Activated CD8-positive, alpha-beta T cell treated with anti-CD3 and anti-CD28 coated beads, Interleukin-2, amount 10 ng/mL, durations not matched to agents 7 days and 5 days (primary cell): ENCODE measurements around the gene IFNG. TPM values are rescaled to one million over a fixed set of nuclear protein-coding genes. Genes with fewer than 3 reads are reported as not detected.
A peak's percentile ranks its signal among the peaks of the same experiment; 100 is the strongest.

ENCODE experiments used
- ATAC-seq: fragments of 150-1000 bp; cut with Tn5 transposase; one replicate; pipeline ENCODE4 v1.10.0; 2021; ENCODE audit warnings: moderate library complexity
- CTCF ChIA-PET: fragments of 350-600 bp; sonication (Branson Sonifier 250); formaldehyde crosslinking; loops from one replicate; lab custom pipeline; 2021; ENCODE audit warnings: antibody characterized with exemption; lab: Charles Lee
- POLR2A ChIA-PET: fragments of 350-600 bp; sonication (Branson Sonifier 250); formaldehyde crosslinking; loops from one replicate; lab custom pipeline; 2021; ENCODE audit warnings: antibody characterized with exemption; lab: Charles Lee
- DNase-seq: peaks from one replicate; pipeline ENCODE4 v3.0.0-alpha.2; 2020
- H3K27ac Mint-ChIP-seq: one replicate; pipeline ENCODE4 v1.8.0; 2021; ENCODE audit warnings: mild to moderate bottlenecking, mixed read lengths
- H3K27me3 Mint-ChIP-seq: one replicate; pipeline ENCODE4 v1.8.0; 2021; ENCODE audit warnings: low read depth, mixed read lengths
- H3K36me3 Mint-ChIP-seq: one replicate; pipeline ENCODE4 v1.8.0; 2021; ENCODE audit warnings: low read depth, mixed read lengths
- H3K4me1 Mint-ChIP-seq: one replicate; pipeline ENCODE4 v1.8.0; 2021; ENCODE audit warnings: low read depth, mixed read lengths
- H3K4me3 Mint-ChIP-seq: one replicate; pipeline ENCODE4 v1.8.0; 2021; ENCODE audit warnings: mild to moderate bottlenecking, mixed read lengths
- H3K9me3 Mint-ChIP-seq: one replicate; pipeline ENCODE4 v1.8.0; 2022; ENCODE audit warnings: mixed read lengths; ENCODE audit not compliant: insufficient read depth
- total RNA-seq, 2 experiments: library from RNA; stranded (reverse); gene quantifications; one replicate each; pipeline ENCODE4 v1.2.3, GENCODE V29; 2021

Gene IFNG
- total RNA-seq, 2 experiments from 2014 or later, result 3.1 to 5.0 TPM

DNA sequence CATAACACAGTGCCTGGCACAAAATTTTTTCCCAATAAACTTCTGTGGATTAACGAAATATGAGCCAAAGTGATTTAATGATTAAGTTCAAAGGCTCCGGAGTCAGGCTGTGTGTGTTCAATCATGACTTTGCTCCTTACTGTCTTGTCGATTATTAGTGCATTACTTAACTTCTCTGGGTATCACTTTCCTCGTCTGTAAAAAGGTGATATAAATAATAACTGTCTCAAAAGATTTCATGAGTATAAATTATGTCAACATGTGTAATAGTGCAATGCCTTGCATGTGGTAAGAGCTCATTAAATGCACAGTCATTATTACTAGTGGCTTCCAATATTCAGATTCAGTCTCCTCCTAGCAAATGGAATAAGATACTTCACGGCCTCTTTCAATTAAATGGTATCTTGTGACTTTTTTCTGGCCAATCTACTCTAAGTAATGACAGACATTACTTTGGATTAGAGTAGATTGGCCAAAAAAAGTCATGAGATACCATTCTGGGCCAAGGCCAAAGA, 6.8 kb upstream of the IFNG start:
- H3K4me3 Mint-ChIP-seq, result no peak overlapping the region
- H3K36me3 Mint-ChIP-seq, result peaks cover 1% of the 10 kb centered on the region
- no peak for DNase-seq
- no peaks in the 10 kb centered on the region for H3K9me3 Mint-ChIP-seq
- H3K27ac Mint-ChIP-seq, result no peak overlapping the region
- no peaks in the 10 kb centered on the region for H3K27me3 Mint-ChIP-seq
- H3K4me1 Mint-ChIP-seq, result peaks cover 16% of the 10 kb centered on the region
- ChIA-PET POLR2A (no interaction called here), CTCF (interaction anchor here (1.2 to 1.8 kb wide), 4 partner anchors 9 to 125 kb away, joined by 5 to 8 read pairs (median 6); no protein-coding TSS in a partner anchor)
- no peak for ATAC-seq

DNA sequence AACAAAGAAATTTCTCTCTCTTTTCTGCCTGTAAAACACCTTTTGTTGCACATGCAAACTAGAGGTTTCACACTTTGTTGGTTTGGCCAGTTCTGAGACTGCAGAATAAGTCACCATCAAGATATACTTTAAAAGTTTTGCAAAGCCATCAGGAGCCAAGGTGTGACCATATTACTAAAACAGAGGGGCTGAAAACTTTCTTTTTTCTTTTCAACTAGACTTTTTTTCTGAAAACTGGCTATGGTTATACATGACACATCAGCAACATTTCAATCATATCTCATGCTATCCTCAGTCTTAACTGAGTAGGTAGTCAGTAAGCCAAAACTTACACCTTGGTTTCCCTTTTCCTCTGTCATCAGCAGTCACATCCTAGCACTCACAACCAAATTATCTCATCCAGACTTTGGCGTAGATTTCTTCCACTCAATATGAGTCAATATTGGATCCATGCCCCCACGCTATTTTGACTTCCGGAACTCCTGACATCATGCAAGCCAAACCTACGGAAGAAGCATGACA, 4.1 kb upstream of the IFNG start:
- DNase-seq (no peak), ATAC-seq (peak; percentile 19)
- CTCF ChIA-PET, result interaction anchor here (1.1 kb wide), 1 partner anchor 125 kb away, joined by 3 read pairs; no protein-coding TSS in a partner anchor
- Mint-ChIP-seq H3K9me3 (no peaks in the 10 kb centered on the region), H3K4me3 (no peak overlapping the region), H3K4me1 (peaks cover 27% of the 10 kb centered on the region), H3K27ac (peak overlapping the region; percentile 58), H3K36me3 (peaks cover 1% of the 10 kb centered on the region), H3K27me3 (no peaks in the 10 kb centered on the region)
- POLR2A ChIA-PET, result no interaction called here

- ChIA-PET POLR2A (interaction anchor here (0.7 kb wide), 1 partner anchor 1029 kb away, joined by 3 read pairs; no protein-coding TSS in a partner anchor), CTCF (interaction anchor here (0.8 to 1.1 kb wide), 4 partner anchors 10 to 124 kb away, joined by 3 read pairs; no protein-coding TSS in a partner anchor)
- no peak overlapping the region for H3K4me3 Mint-ChIP-seq
- no peak for ATAC-seq
- H3K27ac Mint-ChIP-seq, result no peak overlapping the region
- H3K9me3 Mint-ChIP-seq, result no peaks in the 10 kb centered on the region
- H3K27me3 Mint-ChIP-seq, result no peaks in the 10 kb centered on the region
- peaks cover 38% of the 10 kb centered on the region for H3K4me1 Mint-ChIP-seq
- DNase-seq, result no peak
- H3K36me3 Mint-ChIP-seq, result peaks cover 4% of the 10 kb centered on the region
Measured at GRCh38 chr12:68162374-68162773, 2.8 kb upstream of the IFNG start.

DNA sequence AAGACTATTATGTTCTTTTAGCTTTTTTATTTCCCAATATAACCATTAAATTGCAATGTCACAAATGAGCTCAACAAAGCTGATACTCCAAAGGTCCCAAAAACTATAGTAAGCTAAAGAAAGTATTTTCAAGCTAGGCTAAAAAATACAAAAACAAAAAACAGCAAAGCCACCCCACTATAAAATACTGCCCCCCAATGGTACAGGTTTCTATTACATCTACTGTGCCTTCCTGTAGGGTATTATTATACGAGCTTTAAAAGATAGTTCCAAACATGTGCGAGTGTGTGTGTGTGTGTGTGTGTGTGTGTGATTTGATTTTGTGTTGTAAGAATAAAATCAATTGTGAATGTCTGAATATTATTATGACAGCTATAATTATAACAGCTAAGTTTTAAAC, 1.1 kb downstream of the IFNG start:
- Mint-ChIP-seq H3K27me3 (no peaks in the 10 kb centered on the region), H3K27ac (peak overlapping the region; percentile 28), H3K4me3 (peak overlapping the region; percentile 60), H3K36me3 (peaks cover 5% of the 10 kb centered on the region), H3K9me3 (no peaks in the 10 kb centered on the region), H3K4me1 (peaks cover 44% of the 10 kb centered on the region)
- ChIA-PET POLR2A (interaction anchor here (1.0 to 1.5 kb wide), 4 partner anchors 41 to 118 kb away, joined by 3 to 7 read pairs (median 4); no protein-coding TSS in a partner anchor), CTCF (interaction anchor here (0.6 to 4.9 kb wide), 47 partner anchors 11 to 523 kb away, joined by 3 to 223 read pairs (median 6); partner anchors contain the start of genes IL26 and RAP1B)
- DNase-seq (peak; percentile 55), ATAC-seq (peak; percentile 34)

- Mint-ChIP-seq H3K4me1 (peaks cover 36% of the 10 kb centered on the region), H3K36me3 (peaks cover 5% of the 10 kb centered on the region), H3K9me3 (no peaks in the 10 kb centered on the region), H3K27me3 (no peaks in the 10 kb centered on the region), H3K4me3 (peak overlapping the region; percentile 60), H3K27ac (peak overlapping the region; percentile 19)
- CTCF ChIA-PET, result interaction anchor here (0.6 to 4.9 kb wide), 27 partner anchors 9 to 160 kb away, joined by 3 to 223 read pairs (median 11); no protein-coding TSS in a partner anchor
- DNase-seq (no peak), ATAC-seq (peak; percentile 23)
- POLR2A ChIA-PET, result interaction anchor here (0.6 to 1.5 kb wide), 4 partner anchors 44 to 159 kb away, joined by 3 to 7 read pairs (median 4); no protein-coding TSS in a partner anchor
Measured at GRCh38 chr12:68157380-68157779, 2.2 kb downstream of the IFNG start.

GRCh38 chr12:68156636-68157035, 2.9 kb downstream of the IFNG start:
- H3K27ac Mint-ChIP-seq, result no peak overlapping the region
- ATAC-seq (no peak), DNase-seq (no peak)
- H3K27me3 Mint-ChIP-seq, result no peaks in the 10 kb centered on the region
- ChIA-PET CTCF (interaction anchor here (0.6 to 4.9 kb wide), 20 partner anchors 11 to 161 kb away, joined by 3 to 223 read pairs (median 18); no protein-coding TSS in a partner anchor), POLR2A (interaction anchor here (0.9 to 1.4 kb wide), 2 partner anchors 19 to 116 kb away, joined by 3 read pairs; no protein-coding TSS in a partner anchor)
- H3K9me3 Mint-ChIP-seq, result no peaks in the 10 kb centered on the region
- peak overlapping the region; percentile 4 for H3K4me3 Mint-ChIP-seq
- H3K36me3 Mint-ChIP-seq, result peaks cover 6% of the 10 kb centered on the region
- peaks cover 36% of the 10 kb centered on the region for H3K4me1 Mint-ChIP-seq

- ChIA-PET POLR2A (interaction anchor here (0.6 kb wide), 1 partner anchor 22 kb away, joined by 3 read pairs; no protein-coding TSS in a partner anchor), CTCF (interaction anchor here (1.1 to 1.5 kb wide), 4 partner anchors 34 to 113 kb away, joined by 3 to 5 read pairs (median 4); no protein-coding TSS in a partner anchor)
- Mint-ChIP-seq H3K4me3 (no peak overlapping the region), H3K27me3 (no peaks in the 10 kb centered on the region), H3K4me1 (peaks cover 37% of the 10 kb centered on the region), H3K36me3 (peaks cover 9% of the 10 kb centered on the region), H3K27ac (no peak overlapping the region), H3K9me3 (no peaks in the 10 kb centered on the region)
- ATAC-seq (no peak), DNase-seq (no peak)
Measured at GRCh38 chr12:68154779-68155178, 4.8 kb downstream of the IFNG start.

DNA sequence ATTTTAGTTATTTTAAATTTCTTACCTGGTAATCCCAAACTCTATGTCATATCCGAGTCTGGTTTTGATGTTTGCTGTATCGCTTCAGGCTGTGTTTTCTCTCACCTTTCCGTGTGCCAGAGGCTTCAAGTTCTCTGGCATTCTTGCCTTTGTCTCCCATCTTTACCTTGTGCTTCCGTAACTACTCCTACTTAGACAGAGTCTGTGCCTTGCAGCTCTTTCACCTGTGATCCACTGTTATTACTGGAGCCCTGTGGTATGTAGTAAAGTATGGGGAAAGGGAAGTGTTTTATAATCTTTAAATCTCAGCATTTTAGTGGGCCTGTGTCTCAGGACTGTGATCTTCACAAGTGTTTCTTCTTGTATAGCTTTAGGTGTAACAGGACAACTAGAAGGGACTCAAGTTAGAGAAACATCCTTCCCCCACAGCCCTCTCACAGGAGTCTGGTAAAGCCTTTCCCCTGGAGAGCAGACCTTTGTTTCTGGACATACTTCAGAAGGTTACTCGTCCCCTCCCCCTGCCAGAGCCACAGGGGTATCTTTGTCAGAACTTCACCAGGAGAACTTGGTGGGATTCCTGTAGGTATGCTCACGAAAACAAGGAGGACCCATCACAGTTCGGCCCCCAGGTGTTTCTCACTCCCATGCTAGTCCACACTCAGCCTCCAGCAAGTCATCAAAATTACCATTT, 11.1 kb downstream of the IFNG start:
- H3K36me3 Mint-ChIP-seq, result peaks cover 4% of the 10 kb centered on the region
- ChIA-PET POLR2A (no interaction called here), CTCF (interaction anchor here (1.5 to 6.2 kb wide), 2 partner anchors 9 to 35 kb away, joined by 5 to 42 read pairs; no protein-coding TSS in a partner anchor)
- peaks cover 8% of the 10 kb centered on the region for H3K4me1 Mint-ChIP-seq
- no peak for DNase-seq
- no peaks in the 10 kb centered on the region for H3K9me3 Mint-ChIP-seq
- H3K27me3 Mint-ChIP-seq, result no peaks in the 10 kb centered on the region
- H3K27ac Mint-ChIP-seq, result no peak overlapping the region
- no peak for ATAC-seq
- H3K4me3 Mint-ChIP-seq, result no peak overlapping the region

DNA sequence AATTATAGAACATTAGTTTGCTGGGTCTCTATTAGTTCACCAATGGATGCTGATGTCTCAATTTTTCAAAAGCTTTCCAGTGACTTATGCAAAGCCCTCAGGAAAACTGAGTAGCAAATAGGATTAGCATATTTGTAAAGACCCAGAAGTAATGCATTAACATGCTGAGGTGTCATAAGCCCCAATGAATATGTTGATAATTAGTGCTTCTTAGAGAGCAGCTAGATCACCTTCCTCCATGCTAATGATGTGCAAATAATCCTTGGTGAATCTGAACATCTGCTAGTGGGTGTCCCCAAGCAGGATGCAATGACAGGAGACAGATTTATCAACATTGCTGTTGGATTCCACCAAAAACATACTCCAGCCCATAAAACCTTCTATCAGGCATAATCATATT, 19.0 kb downstream of the IFNG start:
- Mint-ChIP-seq H3K27ac (no peak overlapping the region), H3K27me3 (no peaks in the 10 kb centered on the region), H3K9me3 (peaks cover 13% of the 10 kb centered on the region), H3K4me3 (no peak overlapping the region), H3K36me3 (peaks cover 16% of the 10 kb centered on the region), H3K4me1 (peaks cover 46% of the 10 kb centered on the region)
- ChIA-PET CTCF (interaction anchor here (1.5 to 2.1 kb wide), 2 partner anchors 17 to 100 kb away, joined by 4 to 12 read pairs; no protein-coding TSS in a partner anchor), POLR2A (no interaction called here)
- ATAC-seq (no peak), DNase-seq (no peak)

- ATAC-seq, result no peak
- H3K36me3 Mint-ChIP-seq, result peaks cover 16% of the 10 kb centered on the region
- CTCF ChIA-PET, result interaction anchor here (2.1 kb wide), 1 partner anchor 18 kb away, joined by 12 read pairs; no protein-coding TSS in a partner anchor
- no peak overlapping the region for H3K4me3 Mint-ChIP-seq
- peaks cover 13% of the 10 kb centered on the region for H3K9me3 Mint-ChIP-seq
- POLR2A ChIA-PET, result no interaction called here
- no peak for DNase-seq
- no peaks in the 10 kb centered on the region for H3K27me3 Mint-ChIP-seq
- no peak overlapping the region for H3K27ac Mint-ChIP-seq
- H3K4me1 Mint-ChIP-seq, result peaks cover 49% of the 10 kb centered on the region
Measured at GRCh38 chr12:68139941-68140340, 19.6 kb downstream of the IFNG start.

- ChIA-PET CTCF (interaction anchor here (1.1 to 1.5 kb wide), 2 partner anchors 19 to 20 kb away, joined by 3 to 8 read pairs; partner anchors contain the start of gene IFNG), POLR2A (no interaction called here)
- Mint-ChIP-seq H3K4me3 (no peak overlapping the region), H3K27me3 (no peaks in the 10 kb centered on the region), H3K27ac (no peak overlapping the region), H3K9me3 (peaks cover 16% of the 10 kb centered on the region), H3K36me3 (peaks cover 20% of the 10 kb centered on the region), H3K4me1 (peaks cover 49% of the 10 kb centered on the region)
- ATAC-seq, result no peak
- DNase-seq, result no peak
Measured at GRCh38 chr12:68139001-68139400, 20.5 kb downstream of the IFNG start.
